ENCODE measurements around the gene LMF2.
"Not testable (repeated sequence)": the region's sequence is repeated elsewhere in the genome, so short reads cannot be mapped to it uniquely, and the experiment has no call there.

LMF2 gene

GRCh38 chr22:50533856-50534711 lies 26.6 kb upstream of the LMF2 start:
- DNase-seq: not testable (repeated sequence)

DNA sequence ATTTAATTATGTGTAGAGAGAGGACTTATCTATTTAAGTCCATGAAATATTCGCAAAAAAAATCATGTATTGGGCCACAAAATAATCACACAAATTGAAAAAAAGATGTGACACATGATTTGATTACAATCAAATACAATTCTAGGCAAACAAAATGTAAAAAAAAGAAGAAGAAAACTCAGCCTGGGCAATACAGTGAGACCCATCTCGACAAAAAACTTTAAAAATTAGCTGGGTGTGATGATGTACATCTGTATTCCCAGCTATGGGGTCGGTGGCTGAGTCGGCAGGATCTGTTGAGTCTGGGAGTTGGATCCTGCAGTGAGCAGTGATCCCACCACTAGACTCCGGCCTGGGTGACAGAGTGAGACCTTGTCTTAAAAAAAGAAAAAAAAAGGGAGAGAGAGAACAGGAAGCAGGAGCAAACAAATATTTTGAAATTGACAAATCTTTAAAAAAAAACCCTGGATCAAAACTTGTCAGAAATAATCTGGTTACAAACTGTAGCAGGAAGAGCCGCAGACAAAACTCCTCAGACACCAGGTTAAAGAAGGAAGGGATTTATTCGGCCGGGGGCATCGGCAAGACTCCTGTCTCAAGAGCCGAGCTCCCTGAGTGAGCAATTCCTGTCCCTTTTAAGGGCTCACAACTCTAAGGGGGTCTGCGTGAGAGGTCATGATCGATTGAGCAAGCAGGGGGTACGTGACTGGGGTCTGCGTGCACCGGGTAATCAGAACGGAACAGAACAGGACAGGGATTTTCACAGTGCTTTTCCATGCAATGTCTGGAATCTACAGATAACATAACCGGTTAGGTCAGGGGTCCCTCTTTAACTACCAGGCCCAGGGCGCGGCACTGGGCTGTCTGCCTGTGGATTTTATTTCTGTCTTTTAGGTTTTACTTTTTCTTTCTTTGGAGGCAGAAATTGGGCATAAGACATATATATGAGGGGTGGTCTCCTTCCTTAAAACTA lies 25.6 kb upstream of the LMF2 start:
- no peak for DNase-seq

GRCh38 chr22:50531962-50532674 lies 24.6 kb upstream of the LMF2 start:
- DNase-seq: no peak

GRCh38 chr22:50531546-50531961 lies 24.1 kb upstream of the LMF2 start:
- DNase-seq: peak; percentile 58

DNA sequence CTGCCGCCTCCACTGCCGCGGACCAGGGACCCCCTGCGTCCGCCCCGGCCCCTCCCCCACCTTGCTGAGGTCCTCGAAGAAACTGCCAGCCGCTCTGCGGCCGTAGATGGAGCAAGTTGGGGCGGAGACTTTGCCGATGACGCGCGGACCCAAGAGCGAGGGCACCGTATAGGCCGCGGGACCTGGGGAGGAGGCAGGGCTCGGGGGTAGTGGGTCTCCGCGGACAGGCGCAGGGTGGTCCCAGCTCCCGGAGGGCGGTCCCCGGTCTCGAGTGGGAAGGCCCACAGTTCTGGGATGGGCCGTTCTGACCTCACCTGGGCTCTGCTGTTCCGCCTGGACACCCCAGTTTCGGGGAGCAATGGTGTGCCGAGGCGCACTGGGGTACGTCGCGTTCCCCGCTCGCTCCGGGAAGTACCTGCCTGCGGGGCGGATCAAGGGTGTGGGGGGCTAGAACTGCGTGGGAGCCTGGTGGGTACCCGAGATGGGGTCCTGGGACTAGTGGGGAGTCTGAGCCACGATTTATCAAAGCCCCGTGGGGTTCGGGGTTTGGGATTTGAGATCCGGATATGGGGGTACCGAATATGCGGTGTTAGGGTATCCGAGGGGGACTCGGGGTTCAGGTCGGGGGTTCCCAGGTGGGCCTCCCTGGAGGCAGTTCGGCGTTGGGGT lies 23.5 kb upstream of the LMF2 start:
- peak; percentile 77 for DNase-seq

GRCh38 chr22:50530580-50530876 lies 23.0 kb upstream of the LMF2 start:
- DNase-seq: no peak

DNA sequence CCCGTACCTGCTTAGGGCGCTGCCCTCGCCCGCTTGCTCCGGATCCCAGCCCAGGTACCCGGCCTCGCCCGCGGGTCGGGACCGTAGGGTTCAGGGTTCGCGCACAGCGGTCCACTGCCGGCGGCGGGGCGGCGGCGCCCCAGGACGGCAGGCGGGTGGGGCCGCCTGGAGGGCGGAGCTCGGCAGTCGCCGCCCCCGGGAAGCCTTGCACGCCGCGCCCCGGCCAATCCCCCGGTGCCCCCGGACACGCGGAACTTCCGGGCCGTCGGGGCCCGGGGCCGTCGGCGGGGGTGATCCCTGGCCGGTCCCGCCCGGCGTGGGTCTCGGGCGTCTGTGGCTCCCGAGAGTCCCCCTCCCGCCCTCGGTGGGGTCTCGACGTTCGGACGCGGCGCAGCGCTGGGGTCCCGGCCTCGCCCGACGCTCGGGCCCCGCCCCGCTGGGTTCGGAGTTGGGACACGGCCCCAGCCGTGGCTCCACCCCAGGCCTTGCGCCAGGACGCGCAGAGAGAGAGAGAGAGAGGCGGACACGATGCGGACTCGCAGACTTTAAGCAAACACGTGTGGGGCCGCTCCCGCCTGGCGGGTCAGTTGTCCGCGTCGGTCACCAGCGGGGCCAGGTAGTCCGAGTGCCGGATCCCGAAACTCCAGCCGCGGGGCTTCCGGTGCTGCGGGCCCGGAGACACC lies 22.5 kb upstream of the LMF2 start, which contains the start of gene TYMP:
Gene TYMP (minus strand): TSS at position 116 of the 683 bp plus-strand sequence. CDS start 303 bp downstream, outside the sequence.
- DNase-seq: peak; percentile 65

DNA sequence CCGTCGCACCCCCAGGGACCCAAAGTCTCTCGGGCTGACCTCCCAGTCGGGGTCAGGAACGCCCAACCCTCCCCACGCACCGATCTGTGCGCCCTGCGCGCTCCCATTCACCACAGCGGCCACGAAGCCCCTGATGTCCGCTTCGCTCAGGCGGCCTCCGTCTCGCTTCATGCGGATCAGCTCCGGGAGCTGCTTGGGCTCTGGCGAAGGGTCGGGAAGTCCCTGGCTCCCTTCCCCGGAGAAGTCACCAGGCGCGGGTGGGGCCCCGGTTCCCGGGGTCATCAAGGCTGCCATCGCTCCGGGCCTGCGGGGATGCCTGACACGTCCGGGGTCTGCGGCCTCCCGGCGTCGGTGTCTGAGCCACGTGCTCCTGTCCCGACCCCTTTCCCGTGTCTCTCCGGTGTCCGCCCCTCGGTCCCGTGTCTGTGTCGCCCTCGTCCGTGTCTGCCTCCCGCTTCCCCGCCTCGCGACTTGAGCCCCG lies 22.0 kb upstream of the LMF2 start:
- DNase-seq: no peak

- DNase-seq: no peak
Measured at GRCh38 chr22:50528682-50529415, 21.3 kb upstream of the LMF2 start.

DNA sequence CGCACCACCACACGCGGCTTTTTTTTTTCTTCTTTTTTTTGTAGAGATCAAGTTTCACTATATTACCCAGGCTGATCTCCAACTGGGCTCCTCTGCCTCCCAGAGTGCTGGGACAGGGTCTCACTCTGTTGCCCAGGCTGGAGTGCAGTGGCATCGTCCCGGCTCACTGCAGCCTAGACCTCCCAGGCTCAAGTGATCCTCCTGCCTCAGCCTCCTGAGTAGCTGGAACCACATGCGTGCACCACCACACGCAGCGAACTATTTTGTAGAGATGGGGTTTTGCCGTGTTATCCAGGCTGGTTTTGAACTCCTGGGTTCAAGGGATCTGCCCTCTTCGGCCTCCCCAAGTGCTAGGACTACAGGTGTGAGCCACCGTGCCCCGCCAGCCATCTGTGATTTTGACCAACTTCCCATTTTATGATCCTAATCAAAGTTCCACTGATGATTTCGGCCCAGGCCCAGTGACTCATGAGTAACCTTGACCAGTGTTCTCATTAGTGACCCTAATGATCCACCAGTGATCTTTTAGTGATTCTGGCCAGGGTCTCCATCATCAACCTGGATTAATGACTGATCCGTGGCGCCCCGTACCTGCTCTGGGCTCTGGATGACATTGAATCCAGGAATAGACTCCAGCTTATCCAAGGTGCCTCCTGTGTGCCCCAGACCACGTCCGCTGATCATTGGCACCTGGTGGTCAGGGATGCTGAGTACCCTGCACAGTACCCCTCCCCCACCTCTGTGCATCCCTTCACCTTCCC lies 20.6 kb upstream of the LMF2 start:
- DNase-seq: no peak

DNA sequence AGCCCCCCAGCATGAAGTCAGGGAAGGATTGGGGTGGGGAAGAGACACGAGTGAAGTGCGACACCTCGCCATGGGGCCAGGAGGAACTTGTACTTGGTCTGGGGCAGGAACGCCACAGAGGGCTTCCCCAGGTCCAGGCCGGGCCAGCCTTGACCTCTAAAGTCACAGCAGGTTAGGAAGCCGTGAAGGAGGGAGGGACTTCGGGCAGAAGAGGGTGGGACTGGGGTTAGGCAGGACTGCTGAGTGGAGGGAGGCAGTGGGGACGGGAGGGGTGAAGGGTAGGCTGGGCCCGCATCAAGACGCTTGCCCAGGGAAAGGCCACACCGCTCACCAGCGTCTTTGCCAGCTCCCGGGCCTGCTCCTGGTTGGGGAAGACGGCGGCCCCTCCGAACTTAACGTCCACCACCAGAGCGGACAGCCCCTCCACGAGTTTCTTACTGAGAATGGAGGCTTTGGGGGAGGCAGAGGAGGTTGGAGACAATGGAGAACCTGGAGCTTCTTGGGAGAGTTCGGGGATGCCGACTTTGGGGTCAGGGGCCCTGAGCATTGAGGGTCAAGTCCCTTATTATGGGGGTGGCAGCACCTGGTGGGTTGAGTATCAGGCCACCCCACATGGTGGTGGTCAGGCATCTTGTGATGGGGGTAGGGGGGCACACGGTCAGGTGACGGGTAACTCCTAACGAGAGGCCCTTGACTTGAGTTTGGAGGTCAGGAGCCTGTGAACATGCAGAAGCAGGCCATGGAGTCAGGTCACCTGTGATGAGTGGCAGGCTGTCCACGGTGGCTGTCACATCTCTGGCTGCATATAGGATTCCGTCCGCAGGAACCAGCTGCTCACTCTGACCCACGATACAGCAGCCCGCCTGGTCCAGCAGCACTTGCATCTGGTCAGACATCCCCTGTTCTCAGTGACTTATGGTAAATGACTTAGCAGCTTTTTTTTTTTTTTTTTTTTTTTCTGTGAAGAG lies 19.6 kb upstream of the LMF2 start:
- DNase-seq: no peak

DNA sequence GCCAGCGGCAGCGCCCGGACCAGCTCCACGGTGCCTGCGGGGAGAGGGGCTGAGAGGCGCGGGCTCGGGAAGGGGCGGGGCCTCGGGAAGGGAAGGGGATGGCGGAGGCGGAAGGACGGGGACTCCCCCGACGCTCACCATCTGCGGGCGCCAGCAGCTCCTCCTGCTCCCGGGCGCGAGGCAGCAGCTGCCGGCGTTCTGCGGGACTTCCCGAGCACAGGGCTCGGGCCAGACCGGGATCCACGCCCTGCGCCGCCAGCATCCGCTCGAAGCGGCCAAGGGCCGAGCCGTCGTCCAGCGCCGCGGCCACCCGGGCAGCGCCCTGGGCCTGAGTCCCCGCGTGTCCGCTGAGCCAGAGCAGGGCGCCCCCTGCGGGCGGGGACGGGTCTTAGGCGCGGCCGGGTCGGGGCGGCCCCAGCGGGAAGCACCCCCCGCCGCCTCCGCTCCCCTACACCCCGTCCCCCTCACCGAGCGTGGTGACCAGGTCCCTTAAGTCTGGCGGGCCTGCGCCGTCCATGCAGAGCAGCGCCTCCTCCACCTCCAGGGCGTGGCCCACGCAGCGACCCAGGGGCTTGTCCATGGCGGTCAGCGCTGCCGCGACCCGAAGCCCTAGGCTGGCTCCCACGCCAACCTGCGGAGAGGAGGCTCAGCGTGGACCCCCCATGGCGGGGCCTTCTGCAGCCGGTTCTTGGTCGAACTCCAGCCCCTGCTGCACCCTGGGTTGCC lies 18.8 kb upstream of the LMF2 start:
- DNase-seq: peak; percentile 82

DNA sequence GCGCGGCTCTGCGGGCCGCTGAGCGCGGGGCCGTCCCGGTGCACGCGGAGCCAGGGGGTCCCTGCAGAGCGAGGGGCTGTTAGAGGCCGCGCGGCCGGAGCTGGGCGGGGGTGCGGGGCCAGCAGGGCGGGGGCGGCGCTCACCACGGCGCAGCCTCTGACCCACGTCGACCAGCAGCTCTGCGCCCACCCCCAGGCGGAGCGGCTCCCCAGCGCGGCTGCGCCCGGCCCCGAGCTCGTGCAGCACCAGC lies 18.3 kb upstream of the LMF2 start:
- no peak for DNase-seq

DNA sequence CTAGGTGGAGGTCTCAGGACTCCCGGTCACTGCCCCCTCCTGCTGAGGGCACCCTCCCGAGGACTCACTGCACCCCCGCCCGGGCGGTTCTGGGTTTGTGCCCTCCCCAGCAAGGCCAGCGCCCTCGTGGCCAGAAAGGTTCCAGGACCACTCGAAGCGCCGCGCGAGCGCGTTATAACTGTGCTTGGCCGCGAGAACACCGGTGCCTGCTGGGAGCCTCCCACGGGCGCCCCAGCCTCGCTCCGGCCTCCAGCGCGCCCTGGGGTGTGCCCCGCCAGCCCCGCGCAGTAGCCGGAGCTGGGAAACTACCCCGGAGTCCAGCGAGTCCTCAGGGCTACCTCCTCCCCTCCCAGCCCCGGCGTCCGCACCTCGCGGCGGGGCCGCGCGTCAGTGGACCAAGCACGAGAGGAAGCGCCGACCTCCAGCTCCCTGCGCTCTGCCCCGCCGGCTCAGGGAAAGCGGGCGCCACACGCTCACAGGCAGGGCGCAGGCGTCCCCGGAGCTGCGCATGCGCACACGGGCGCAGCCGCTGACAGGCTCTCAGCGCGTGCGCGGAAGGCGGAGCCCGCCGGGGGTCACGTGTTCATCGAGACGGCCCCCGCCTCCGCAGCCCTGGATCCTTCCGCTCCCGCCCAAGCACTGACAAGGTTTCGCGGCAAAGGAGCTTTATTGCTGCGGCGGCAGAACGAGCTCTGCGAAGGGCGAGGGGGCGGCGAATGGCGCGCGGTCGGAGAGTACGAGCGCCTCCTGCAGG lies 17.8 kb upstream of the LMF2 start, which contains the start of gene SCO2:
Gene SCO2 (minus strand): TSS at position 495 of the 754 bp plus-strand sequence. CDS start 1,187 bp downstream, outside the sequence.
- peak; percentile 98 for DNase-seq

DNA sequence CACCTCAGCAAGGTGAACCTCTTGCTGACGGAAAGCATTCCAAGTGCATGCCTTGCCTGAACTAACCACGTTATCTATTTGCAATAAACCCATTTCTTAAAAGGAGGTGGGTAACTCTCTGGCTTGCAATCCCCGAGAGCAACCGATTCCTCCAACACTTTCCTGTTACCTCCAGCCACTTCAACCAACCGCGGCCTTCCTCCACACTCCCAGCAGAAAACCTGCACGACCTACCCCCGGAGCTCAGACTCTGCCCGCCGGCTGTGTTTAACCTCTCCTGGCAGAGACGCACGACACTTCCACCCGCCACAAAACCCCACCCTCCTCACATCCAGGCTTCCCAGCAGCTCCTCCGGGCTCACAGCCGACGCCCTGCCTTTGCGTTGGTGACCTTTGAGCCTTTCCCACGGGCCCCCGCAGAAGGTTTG lies 17.2 kb upstream of the LMF2 start:
- DNase-seq: no peak

GRCh38 chr22:50523806-50524675 lies 16.5 kb upstream of the LMF2 start:
- no peak for DNase-seq

- no peak for DNase-seq
Measured at GRCh38 chr22:50523458-50523805, 15.9 kb upstream of the LMF2 start.
